H1 (cell line): ENCODE measurements around the gene FRMD5. TPM values are rescaled to one million over a fixed set of nuclear protein-coding genes. Genes with fewer than 3 reads are reported as not detected.
A peak's percentile ranks its signal among the peaks of the same experiment; 100 is the strongest.

ENCODE experiments used
- TAF7 ChIP-seq: optimal IDR thresholded peaks from 2 replicates; pipeline ENCODE3; 2011; ENCODE audit warnings: low read depth, mild to moderate bottlenecking, inconsistent platforms, low read length, moderate library complexity, borderline replicate concordance
- polyA plus RNA-seq, 7 experiments: library from polyadenylated mRNA; depleted of rRNA in 3 of 7; stranded (reverse) in 5 of 7; unstranded in 2 of 7; fragments of >200 nt in 5 of 7; fragments of 200-250 nt in 2 of 7; gene quantifications; 1 replicate in 5 of 7; 2 replicates in 1 of 7; 4 replicates in 1 of 7; pipeline versions ENCODE4 v1.2.1 to v1.2.3, GENCODE V29; 2011 to 2013; ENCODE audit warnings: missing spikeins in 2 of 7, mixed read lengths in 2 of 7
- total RNA-seq: library from RNA; stranded (reverse); fragmentation: NEBNext Ultra II Directional; extraction: Animal tissue kit (Norgen Biotek cat#: 25700); gene quantifications from 2 replicates; pipeline ENCODE4 v1.2.1, GENCODE V29; 2021
- TF ChIP-seq, protein P1 (sequence below), 3 experiments: IDR thresholded peaks; 1 replicate in 2 of 3; 2 replicates in 1 of 3; pipeline versions ENCODE4 v1.5.1 to v1.6.1; 2011; ENCODE audit warnings: low read length in 3 of 3, mild to moderate bottlenecking in 3 of 3, inconsistent platforms in 2 of 3, low read depth in 1 of 3, moderate library complexity in 1 of 3; ENCODE audit not compliant: insufficient read depth in 1 of 3; ENCODE audit errors: control extremely low read depth in 1 of 3

The FRMD5 gene
- total and polyA plus RNA-seq, 2 of the 8 experiments (the other 6 are each of a cell fraction or from before 2014, with no cell fraction given) = 10.1 to 12.6 TPM

DNA sequence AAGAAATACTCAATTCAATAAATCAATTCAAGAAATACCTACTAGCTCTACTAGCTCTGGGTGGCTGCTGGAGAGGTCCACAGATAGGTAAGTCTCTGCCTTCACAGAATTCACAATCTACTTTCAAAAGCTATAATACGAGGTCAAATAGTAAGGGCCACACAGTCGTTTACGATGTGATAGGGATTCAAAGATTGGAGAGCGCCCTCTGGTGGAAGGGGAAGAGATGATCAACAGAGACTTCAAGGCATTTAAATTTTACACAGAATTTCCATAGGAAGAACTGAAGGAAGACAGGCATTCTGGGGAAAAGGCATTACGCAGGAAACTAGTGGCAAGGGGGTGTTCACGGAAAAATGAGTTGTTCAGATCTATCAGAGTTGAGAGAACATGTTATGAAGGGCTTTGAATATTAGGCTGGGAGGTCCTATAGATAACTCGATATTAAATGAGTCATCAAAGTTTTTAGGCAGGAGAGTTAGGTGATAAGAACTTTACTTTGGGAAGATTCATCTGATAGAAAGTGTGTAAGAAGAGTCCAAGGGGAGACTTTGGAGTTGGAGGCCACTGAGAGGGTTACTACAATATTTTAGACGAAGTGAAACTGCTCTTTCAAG is 128.8 kb downstream of the FRMD5 start (continued):
- TF ChIP-seq, protein P1, sequence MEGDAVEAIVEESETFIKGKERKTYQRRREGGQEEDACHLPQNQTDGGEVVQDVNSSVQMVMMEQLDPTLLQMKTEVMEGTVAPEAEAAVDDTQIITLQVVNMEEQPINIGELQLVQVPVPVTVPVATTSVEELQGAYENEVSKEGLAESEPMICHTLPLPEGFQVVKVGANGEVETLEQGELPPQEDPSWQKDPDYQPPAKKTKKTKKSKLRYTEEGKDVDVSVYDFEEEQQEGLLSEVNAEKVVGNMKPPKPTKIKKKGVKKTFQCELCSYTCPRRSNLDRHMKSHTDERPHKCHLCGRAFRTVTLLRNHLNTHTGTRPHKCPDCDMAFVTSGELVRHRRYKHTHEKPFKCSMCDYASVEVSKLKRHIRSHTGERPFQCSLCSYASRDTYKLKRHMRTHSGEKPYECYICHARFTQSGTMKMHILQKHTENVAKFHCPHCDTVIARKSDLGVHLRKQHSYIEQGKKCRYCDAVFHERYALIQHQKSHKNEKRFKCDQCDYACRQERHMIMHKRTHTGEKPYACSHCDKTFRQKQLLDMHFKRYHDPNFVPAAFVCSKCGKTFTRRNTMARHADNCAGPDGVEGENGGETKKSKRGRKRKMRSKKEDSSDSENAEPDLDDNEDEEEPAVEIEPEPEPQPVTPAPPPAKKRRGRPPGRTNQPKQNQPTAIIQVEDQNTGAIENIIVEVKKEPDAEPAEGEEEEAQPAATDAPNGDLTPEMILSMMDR (IDR thresholded peaks at IDR 0.05; ENCODE audit: control extremely low read depth in 1 of 3, insufficient read depth in 1 of 3, low read depth in 1 of 3, low read length in 3 of 3) = peak in 2 of 3 experiments; percentile 75 to 78; a peak in 3 of 4 replicates
- TF ChIP-seq TAF7 = no peak
